Effector memory CD8-positive, alpha-beta T cell (primary cell): ENCODE measurements around the gene DDX18.
"Not testable (repeated sequence)": the region's sequence is repeated elsewhere in the genome, so short reads cannot be mapped to it uniquely, and the experiment has no call there.

Experiments used
- ATAC-seq: fragments of 150-1000 bp; cut with Tn5 transposase; replicated peaks from 2 replicates; pipeline ENCODE4 v1.10.0; 2021; ENCODE audit warnings: mild to moderate bottlenecking, moderate library complexity
- DNase-seq, 3 experiments: peaks; one replicate each; pipeline ENCODE4 v3.0.0; 2021
- H3K27ac Mint-ChIP-seq, 2 donors: one replicate each; pipeline ENCODE4 v1.8.0; 2022; ENCODE audit warnings: mild to moderate bottlenecking in 2 of 2, mixed read lengths in 2 of 2, moderate library complexity in 2 of 2
- H3K27me3 Mint-ChIP-seq, 2 donors: one replicate each; pipeline ENCODE4 v1.8.0; 2022; ENCODE audit warnings: mixed read lengths in 2 of 2
- H3K36me3 Mint-ChIP-seq: one replicate; pipeline ENCODE4 v1.8.0; 2022; ENCODE audit warnings: mild to moderate bottlenecking, moderate library complexity, mixed read lengths; ENCODE audit not compliant: insufficient read depth
- H3K4me1 Mint-ChIP-seq, 2 donors: one replicate each; pipeline ENCODE4 v1.8.0; 2022; ENCODE audit warnings: low read depth in 2 of 2, mixed read lengths in 2 of 2
- H3K4me3 Mint-ChIP-seq, 2 donors: one replicate each; pipeline ENCODE4 v1.8.0; 2022; ENCODE audit warnings: mild to moderate bottlenecking in 2 of 2, mixed read lengths in 2 of 2, moderate library complexity in 2 of 2
- H3K9me3 Mint-ChIP-seq, 2 donors: one replicate each; pipeline ENCODE4 v1.8.0; 2022; ENCODE audit warnings: mixed read lengths in 2 of 2
- total RNA-seq, 9 experiments: gene quantifications; one replicate each; lab custom pipeline; 2026; lab: John Stamatoyannopoulos, UW

DDX18 gene
- total RNA-seq = 116 to 415 (median 196) reads per million in 9 experiments

DNA sequence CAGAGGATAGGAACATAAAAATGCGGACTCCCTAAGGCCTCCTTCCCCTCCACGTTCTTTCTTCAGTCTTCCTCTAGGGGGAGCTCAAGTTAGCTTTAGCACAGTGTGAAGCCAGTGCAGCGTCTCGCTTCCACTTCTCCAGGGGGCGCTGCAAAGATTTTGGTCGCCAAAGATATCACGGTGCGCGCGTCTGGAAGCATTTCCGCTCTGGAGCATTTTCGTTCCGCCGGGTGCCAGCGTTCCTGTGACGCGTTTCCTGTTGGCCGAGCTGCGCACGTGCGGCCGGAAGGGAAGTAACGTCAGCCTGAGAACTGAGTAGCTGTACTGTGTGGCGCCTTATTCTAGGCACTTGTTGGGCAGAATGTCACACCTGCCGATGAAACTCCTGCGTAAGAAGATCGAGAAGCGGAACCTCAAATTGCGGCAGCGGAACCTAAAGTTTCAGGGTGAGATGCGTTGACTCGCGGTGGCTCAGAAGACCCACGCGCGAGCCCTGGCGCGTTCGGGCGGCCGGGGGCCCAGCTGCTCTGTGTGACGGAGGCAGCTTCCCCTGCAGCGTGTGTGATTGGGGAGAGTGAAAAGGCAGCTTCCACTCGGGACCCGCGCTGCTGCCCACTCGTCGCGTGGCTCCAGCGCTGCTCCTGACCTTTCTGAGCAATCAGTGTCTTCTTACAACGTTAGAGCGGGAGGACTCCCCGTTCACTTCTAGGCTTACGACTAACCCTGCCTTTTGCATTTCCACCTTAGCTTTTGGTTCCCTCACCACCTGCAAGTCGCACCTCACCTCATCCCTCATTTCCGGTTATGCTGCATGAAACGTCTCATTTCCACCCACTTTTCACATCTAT is at the start of gene DDX18:
DDX18 (plus strand) TSS at position 275 of the 848 bp plus-strand sequence; CDS start at position 362, 87 bp downstream.
- peaks cover 41% of the 10 kb centered on the region for H3K36me3 Mint-ChIP-seq
- peak; percentile 88 for ATAC-seq
- no peaks in the 10 kb centered on the region for H3K9me3 Mint-ChIP-seq
- H3K27ac Mint-ChIP-seq = peak within 1 kb of the TSS; percentile 93 to 99
- H3K27me3 Mint-ChIP-seq = no peaks in the 10 kb centered on the region
- peak; percentile 97 to 99 (median 97) for DNase-seq
- peaks cover 20 to 26% of the 10 kb centered on the region in 2 donors for H3K4me1 Mint-ChIP-seq
- H3K4me3 Mint-ChIP-seq = peak within 1 kb of the TSS; percentile 76 to 97

DNA sequence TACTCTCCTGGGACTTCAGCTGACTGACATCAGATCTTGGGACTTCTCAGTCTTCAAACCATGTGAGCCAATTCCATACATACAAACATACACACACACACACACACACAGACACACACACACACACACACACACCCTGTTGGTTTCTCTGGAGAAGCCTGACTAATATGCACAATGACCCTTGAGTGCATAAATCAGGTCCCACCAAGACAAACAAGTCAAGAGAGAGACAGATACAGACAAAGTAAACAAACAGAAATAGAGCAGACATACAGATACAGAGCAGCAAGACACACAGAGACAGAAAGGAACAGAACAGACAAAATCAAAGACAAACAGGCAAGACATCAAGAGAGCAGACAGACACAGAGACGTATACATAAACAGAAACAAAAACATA is 43.8 kb upstream of the DDX18 start:
- Mint-ChIP-seq H3K4me3 (no peak overlapping the region), H3K4me1 (no peaks in the 10 kb centered on the region), H3K9me3 (no peaks in the 10 kb centered on the region), H3K27me3 (peaks cover 14 to 17% of the 10 kb centered on the region in 2 donors), H3K27ac (no peak overlapping the region), H3K36me3 (no peaks in the 10 kb centered on the region)
- DNase-seq = no peak
- ATAC-seq = no peak

DNA sequence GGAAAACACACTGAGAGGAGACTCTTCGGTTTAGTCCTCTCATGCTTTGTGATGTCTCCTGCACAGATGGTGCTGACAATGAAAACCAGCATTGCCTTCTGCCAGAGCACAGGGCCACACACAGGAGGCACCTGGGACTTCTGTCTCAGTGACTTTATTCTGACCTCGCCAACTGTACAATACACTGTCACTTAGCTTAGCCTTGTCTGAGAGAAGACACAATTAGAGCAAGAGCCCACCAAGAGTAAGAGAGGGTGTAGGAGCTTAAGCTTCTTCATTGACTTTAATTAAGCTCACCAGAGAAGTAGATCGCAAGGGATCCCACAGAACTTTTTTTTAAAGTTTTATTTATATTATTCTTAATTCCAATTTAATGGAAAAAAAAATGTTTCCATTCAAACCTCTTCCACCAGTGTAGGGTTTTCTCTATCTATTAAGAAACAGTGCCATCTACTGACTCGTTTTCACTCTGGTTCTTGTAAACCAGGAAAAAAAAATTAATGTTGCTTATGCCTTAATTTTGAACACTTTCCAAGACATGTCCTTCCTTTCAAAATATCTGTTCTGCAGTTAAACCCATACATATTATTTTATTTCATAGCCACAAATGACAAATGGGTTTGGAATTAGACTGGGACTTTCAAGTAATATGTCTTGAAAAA is 42.4 kb upstream of the DDX18 start:
- DNase-seq (no peak), ATAC-seq (no peak)
- Mint-ChIP-seq H3K36me3 (no peaks in the 10 kb centered on the region), H3K27ac (no peak overlapping the region), H3K4me3 (no peak overlapping the region), H3K27me3 (peaks cover 16 to 22% of the 10 kb centered on the region in 2 donors), H3K4me1 (no peaks in the 10 kb centered on the region), H3K9me3 (no peaks in the 10 kb centered on the region)

DNA sequence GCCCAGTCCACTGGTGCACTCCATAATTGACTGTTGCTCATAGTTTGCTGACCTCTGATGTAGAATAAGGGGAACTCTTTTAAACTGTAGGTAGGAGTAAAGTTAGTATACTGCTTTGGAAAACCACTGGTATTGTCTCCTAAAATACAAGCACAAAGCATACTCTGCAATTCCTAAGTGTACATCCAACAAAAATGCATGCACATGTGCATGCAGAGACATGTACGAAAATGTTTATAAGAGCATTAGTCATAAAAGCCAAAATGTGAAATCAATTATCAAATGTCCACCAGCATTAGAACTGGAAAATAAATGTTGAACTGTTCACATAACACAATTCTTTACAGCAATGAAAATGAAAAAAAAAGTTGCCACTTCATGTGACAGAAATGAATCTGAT is 39.8 kb upstream of the DDX18 start:
- no peak overlapping the region for H3K27ac Mint-ChIP-seq
- H3K4me1 Mint-ChIP-seq = no peaks in the 10 kb centered on the region
- ATAC-seq (no peak), DNase-seq (no peak)
- H3K36me3 Mint-ChIP-seq = no peaks in the 10 kb centered on the region
- no peaks in the 10 kb centered on the region for H3K9me3 Mint-ChIP-seq
- no peak overlapping the region for H3K4me3 Mint-ChIP-seq
- H3K27me3 Mint-ChIP-seq = peaks cover 9 to 12% of the 10 kb centered on the region in 2 donors

DNA sequence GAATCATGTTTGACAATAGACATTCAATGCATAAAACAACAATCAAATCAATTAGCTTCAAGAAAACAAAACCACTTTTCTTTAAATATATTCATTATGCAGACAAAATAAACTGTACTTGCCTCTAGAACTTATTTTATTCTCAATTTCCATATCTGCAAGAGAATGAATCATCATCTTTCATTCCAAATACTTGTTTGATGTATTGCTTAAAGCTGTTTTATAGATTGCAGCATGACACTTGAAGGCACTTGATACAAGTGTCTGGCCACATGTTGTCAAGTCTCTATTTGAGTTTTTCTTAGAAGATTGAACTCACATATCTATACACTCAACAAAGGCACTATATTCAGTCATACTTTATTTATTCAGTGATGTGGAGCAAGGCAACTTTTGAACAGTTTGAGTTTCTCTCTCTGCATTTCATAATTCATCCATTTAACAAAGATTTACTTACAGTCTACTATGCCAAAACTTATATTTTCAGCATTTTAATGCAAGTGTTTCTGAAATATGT is 38.7 kb upstream of the DDX18 start:
- DNase-seq (no peak), ATAC-seq (no peak)
- H3K9me3 Mint-ChIP-seq = no peaks in the 10 kb centered on the region
- H3K36me3 Mint-ChIP-seq = no peaks in the 10 kb centered on the region
- no peak overlapping the region for H3K4me3 Mint-ChIP-seq
- no peaks in the 10 kb centered on the region for H3K4me1 Mint-ChIP-seq
- H3K27ac Mint-ChIP-seq = no peak overlapping the region
- peaks cover 5 to 9% of the 10 kb centered on the region in 2 donors for H3K27me3 Mint-ChIP-seq

DNA sequence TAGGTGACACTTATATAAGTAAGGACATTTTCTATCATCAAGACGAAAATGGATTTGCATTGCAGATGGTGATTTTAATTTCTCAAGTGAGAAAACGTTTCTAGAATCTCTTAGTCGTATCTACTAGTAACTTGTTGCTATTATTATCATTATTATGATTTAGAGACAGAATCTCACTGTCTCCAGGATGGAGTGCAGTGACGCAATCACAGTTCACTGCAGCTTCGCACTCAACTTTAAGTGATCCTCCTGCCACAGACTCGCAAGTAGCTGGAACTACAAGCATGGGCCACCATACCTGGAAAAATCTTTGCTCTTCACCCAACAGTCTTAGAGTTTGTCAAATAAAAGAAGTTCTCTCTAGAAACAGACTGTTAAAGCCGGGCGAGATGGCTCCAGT is 37.6 kb upstream of the DDX18 start:
- peaks cover 5% of the 10 kb centered on the region in 2 donors for H3K27me3 Mint-ChIP-seq
- H3K4me1 Mint-ChIP-seq = no peaks in the 10 kb centered on the region
- H3K36me3 Mint-ChIP-seq = no peaks in the 10 kb centered on the region
- no peak for DNase-seq
- H3K4me3 Mint-ChIP-seq = no peak overlapping the region
- no peak for ATAC-seq
- no peak overlapping the region for H3K27ac Mint-ChIP-seq
- H3K9me3 Mint-ChIP-seq = peaks cover 0 to 2% of the 10 kb centered on the region in 2 donors

DNA sequence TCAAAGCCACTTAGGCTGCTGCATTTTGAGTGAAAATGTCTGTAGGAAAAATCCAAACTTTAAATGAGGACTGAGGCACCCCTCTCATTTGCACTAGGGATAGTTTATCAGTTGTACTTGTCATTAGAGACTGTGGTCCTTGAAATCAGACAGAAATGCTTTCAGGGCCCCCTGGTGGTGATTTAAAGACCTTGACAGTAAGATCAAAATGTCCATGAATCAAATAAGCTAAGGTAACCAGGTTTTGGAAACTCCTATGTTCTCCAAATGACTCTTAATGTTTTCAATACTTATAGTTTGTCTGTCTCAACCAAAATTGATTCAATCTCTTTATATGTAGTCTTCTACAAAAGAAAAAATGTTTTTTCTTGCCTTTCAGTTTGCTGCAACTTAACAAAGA is 28.8 kb upstream of the DDX18 start:
- Mint-ChIP-seq H3K36me3 (no peaks in the 10 kb centered on the region), H3K4me3 (no peak overlapping the region), H3K4me1 (no peaks in the 10 kb centered on the region), H3K27ac (no peak overlapping the region), H3K27me3 (peaks cover 8 to 10% of the 10 kb centered on the region in 2 donors), H3K9me3 (peaks cover 0 to 2% of the 10 kb centered on the region in 2 donors)
- ATAC-seq (peak; percentile 26), DNase-seq (peak; percentile 11 to 21 (median 16))

DNA sequence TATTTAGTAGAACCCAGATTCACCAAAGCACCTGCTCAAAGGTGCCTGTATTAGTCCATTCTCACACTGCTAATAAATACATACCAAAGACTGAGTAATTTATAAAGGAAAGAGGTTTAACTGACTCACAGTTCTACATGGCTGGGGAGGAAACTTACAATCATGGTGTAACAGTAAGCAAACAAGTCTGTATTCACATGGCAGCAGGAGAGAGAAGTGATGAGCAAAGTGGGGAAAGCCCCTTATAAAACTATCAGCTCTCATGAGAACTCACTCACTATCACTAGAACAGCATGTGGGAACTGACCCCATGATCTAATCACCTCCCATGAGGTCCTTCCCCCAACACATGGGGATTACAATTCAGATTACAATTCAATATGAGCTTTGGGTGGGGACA is 28.0 kb upstream of the DDX18 start:
- DNase-seq = no peak
- ATAC-seq = no peak
- H3K36me3 Mint-ChIP-seq = peaks cover 3% of the 10 kb centered on the region
- no peaks in the 10 kb centered on the region for H3K9me3 Mint-ChIP-seq
- H3K27ac Mint-ChIP-seq = no peak overlapping the region
- no peak overlapping the region for H3K4me3 Mint-ChIP-seq
- H3K4me1 Mint-ChIP-seq = no peaks in the 10 kb centered on the region
- H3K27me3 Mint-ChIP-seq = peaks cover 11 to 14% of the 10 kb centered on the region in 2 donors

DNA sequence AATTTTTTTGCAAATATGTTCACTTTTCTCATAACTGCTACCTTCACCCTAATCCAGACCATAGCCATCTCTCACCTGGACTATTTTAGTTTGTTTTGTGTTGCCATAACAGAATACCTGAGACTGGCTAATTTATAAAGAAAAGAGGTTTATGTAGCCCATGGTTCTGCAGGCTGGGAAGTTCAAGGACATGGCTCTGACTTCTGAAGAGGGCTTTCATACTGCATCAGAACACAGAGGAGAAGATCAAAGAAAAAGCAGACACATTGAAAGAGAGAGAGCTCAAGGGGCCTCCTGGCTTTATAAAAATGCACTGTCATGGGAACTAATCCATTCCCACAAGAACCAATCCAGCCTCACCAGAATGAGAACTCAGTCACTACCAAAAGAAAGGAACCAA is 25.0 kb upstream of the DDX18 start:
- ATAC-seq (no peak), DNase-seq (no peak)
- Mint-ChIP-seq H3K4me1 (no peaks in the 10 kb centered on the region), H3K27ac (no peak overlapping the region), H3K9me3 (no peaks in the 10 kb centered on the region), H3K27me3 (peaks cover 18 to 32% of the 10 kb centered on the region in 2 donors), H3K36me3 (peaks cover 3% of the 10 kb centered on the region), H3K4me3 (no peak overlapping the region)

DNA sequence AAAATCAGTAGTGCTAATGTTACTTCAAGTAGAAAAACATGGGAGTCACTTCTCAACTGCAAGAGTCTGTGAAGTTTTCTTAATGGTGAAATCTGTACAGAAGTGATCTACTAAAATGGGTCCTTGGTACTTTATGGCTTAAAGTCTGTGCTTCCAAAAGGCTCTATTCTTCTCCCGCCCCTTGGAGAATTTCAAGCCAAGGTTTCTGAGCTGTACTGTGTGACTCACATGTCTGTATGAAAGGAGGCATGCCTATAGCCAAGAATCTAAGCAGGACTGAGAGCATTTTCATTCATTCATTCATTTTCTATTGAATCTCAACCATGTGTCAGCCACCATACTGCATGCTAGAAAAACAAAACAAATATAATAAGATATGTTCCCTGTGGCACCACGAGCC is 19.8 kb upstream of the DDX18 start:
- Mint-ChIP-seq H3K4me1 (no peaks in the 10 kb centered on the region), H3K27ac (no peak overlapping the region), H3K9me3 (no peaks in the 10 kb centered on the region), H3K4me3 (no peak overlapping the region), H3K27me3 (peaks cover 41 to 57% of the 10 kb centered on the region in 2 donors), H3K36me3 (peaks cover 3% of the 10 kb centered on the region)
- no peak for DNase-seq
- no peak for ATAC-seq

DNA sequence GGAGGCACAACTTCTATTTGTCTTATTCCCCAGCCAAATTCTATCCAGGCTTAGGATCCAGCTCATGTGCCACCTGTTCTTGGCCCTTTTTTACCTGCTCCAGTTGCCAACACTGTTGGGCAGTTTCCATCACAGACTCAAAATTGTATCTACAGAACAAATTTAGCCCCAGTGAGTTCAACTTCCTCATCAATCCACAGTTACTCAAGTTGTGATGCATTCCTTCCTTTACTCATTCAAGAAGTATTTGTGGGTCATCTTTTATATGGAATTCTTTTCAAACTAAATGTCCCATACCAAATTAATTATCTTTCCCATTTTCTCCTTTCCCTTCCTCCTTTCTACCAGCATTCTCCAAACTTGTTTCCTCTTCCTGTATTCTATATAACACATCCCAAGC is 12.7 kb upstream of the DDX18 start:
- no peak overlapping the region for H3K4me3 Mint-ChIP-seq
- DNase-seq = no peak
- H3K36me3 Mint-ChIP-seq = no peaks in the 10 kb centered on the region
- no peaks in the 10 kb centered on the region for H3K9me3 Mint-ChIP-seq
- peaks cover 38 to 44% of the 10 kb centered on the region in 2 donors for H3K27me3 Mint-ChIP-seq
- ATAC-seq = no peak
- peaks cover 0 to 4% of the 10 kb centered on the region in 2 donors for H3K4me1 Mint-ChIP-seq
- H3K27ac Mint-ChIP-seq = no peak overlapping the region

DNA sequence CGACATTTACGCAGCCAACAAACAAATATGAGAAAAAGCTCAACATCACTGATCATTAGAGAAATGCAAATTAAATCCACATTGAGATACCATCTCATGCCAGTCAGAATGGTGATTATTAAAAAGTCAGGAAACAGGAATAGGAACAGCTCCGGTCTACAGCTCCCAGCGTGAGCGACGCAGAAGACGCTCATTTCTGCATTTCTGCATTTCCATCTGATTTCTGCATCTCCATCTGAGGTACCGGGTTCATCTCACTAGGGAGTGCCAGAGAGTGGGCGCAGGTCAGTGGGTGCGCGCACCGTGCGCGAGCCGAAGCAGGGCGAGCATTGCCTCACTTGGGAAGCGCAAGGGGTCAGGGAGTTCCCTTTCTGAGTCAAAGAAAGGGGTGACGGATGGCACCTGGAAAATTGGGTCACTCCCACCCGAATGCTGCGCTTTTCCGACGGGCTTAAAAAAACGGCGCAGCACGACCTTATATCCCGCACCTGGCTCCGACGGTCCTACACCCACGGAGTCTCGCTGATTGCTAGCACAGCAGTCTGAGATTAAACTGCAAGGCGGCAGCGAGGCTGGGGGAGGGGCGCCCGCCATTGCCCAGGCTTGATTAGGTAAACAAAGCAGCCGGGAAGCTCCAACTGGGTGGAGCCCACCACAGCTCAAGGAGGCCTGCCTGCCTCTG is 10.7 kb upstream of the DDX18 start:
- not testable (repeated sequence) for H3K27ac Mint-ChIP-seq

DNA sequence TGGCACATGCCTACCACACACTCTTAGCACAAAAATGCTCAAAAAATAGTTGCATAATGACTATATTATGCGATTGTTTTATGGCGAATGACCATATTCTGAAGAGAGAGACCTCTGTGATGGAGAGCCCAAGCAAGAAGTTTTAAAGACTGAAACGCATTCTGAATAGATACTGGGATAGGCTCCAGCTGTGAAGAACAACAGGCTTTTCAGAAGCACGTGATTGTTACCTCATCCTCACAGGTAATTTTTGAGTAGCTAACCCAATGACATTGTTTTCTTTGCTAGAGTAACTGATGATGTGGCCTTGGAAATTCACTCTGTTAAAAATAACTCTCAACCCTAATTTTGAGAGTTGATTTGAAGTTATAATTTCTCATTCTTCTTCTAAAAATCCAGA is 2.0 kb upstream of the DDX18 start:
- Mint-ChIP-seq H3K4me1 (peaks cover 15 to 18% of the 10 kb centered on the region in 2 donors), H3K36me3 (peaks cover 20% of the 10 kb centered on the region), H3K4me3 (no peak overlapping the region), H3K9me3 (no peaks in the 10 kb centered on the region), H3K27ac (no peak overlapping the region), H3K27me3 (no peaks in the 10 kb centered on the region)
- no peak for ATAC-seq
- no peak for DNase-seq

More for the DNA sequence above, 10.7 kb upstream of the DDX18 start:
- not testable (repeated sequence) for H3K36me3 Mint-ChIP-seq, DNase-seq, H3K4me1 Mint-ChIP-seq, H3K9me3 Mint-ChIP-seq
- peaks cover 37 to 42% of the 10 kb centered on the region in 2 donors for H3K27me3 Mint-ChIP-seq
- peak overlapping the region; percentile 64 to 78 for H3K4me3 Mint-ChIP-seq
- peak; percentile 42 for ATAC-seq
